ENCODE results near the gene CAMK1. TPM values are rescaled to one million over a fixed set of nuclear protein-coding genes. Genes with fewer than 3 reads are reported as not detected.

CAMK1 gene
- total and polyA plus RNA-seq, 2 of the 4 experiments (the other 2 are of a cell fraction) = 33.3 to 36.4 TPM

GRCh38 chr3:9750556-9751411 lies 19.0 kb downstream of the CAMK1 start:
- dilution Hi-C loops (cut with HindIII; ENCODE audit: low sequenced_read_pairs, unreplicated experiment) (no loop called here), intact Hi-C loops (cut with micrococcal nuclease) (no loop called here), in situ Hi-C loops (cut with MboI; ENCODE audit: low sequenced_read_pairs) (no loop called here)
- peak overlapping the region; percentile 96 for H3K14ac ChIP-seq (replicated peaks; ENCODE audit: low read depth, low read length)
- TF ChIP-seq SMC3 (IDR thresholded peaks at IDR 0.05; ENCODE audit: low read depth, low read length) (no peak), POLR2A (IDR thresholded peaks at IDR 0.05; ENCODE audit: low read depth, low read length) (no peak), MAZ (IDR thresholded peaks at IDR 0.05; ENCODE audit: borderline replicate concordance, low read depth, low read length) (no peak), RCOR1 (IDR thresholded peaks at IDR 0.05; ENCODE audit: insufficient replicate concordance, low read length) (no peak), MXI1 (IDR thresholded peaks at IDR 0.05; ENCODE audit: borderline replicate concordance, low read depth, low read length) (no peak)
- TF ChIP-seq, protein P1, sequence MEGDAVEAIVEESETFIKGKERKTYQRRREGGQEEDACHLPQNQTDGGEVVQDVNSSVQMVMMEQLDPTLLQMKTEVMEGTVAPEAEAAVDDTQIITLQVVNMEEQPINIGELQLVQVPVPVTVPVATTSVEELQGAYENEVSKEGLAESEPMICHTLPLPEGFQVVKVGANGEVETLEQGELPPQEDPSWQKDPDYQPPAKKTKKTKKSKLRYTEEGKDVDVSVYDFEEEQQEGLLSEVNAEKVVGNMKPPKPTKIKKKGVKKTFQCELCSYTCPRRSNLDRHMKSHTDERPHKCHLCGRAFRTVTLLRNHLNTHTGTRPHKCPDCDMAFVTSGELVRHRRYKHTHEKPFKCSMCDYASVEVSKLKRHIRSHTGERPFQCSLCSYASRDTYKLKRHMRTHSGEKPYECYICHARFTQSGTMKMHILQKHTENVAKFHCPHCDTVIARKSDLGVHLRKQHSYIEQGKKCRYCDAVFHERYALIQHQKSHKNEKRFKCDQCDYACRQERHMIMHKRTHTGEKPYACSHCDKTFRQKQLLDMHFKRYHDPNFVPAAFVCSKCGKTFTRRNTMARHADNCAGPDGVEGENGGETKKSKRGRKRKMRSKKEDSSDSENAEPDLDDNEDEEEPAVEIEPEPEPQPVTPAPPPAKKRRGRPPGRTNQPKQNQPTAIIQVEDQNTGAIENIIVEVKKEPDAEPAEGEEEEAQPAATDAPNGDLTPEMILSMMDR (conservative IDR thresholded peaks at IDR 0.05; ENCODE audit: low read depth, low read length) = no peak
- WGBS, 2 experiments (ENCODE audit: extremely low coverage in 2 of 2, insufficient read length in 1 of 2) = 42% methylated on average over 6 of the region's 17 CpGs; no CpG with 5 or more reads in 1 of the 2 experiments
- H3K9me1 ChIP-seq (ENCODE audit: insufficient read depth, low read length) = peaks cover 17% of the 10 kb centered on the region
- ChIA-PET CTCF (interaction anchor here (1.9 kb wide), 1 partner anchor 35 kb away, joined by 4 read pairs; no protein-coding TSS in a partner anchor), POLR2A (ENCODE audit: unreplicated experiment) (no interaction called here)
- no peak overlapping the region for H2BK20ac ChIP-seq (ENCODE audit: low read depth, low read length)
- no peak overlapping the region for H3K18ac ChIP-seq (ENCODE audit: low read depth, low read length)
- H2AFZ ChIP-seq (replicated peaks; ENCODE audit: low read length, poor library complexity) = peak overlapping the region; percentile 99
- no peak for ATAC-seq (ENCODE audit: low read depth)
- H3K9me3 ChIP-seq (ENCODE audit: control insufficient read depth, insufficient read depth, low read length) = no peaks in the 10 kb centered on the region
- H2BK120ac ChIP-seq (ENCODE audit: low read depth, low read length) = no peak overlapping the region
- peak overlapping the region; percentile 82 for H3K9ac ChIP-seq (ENCODE audit: low read depth, low read length)
- H3K23ac ChIP-seq (ENCODE audit: low read depth, low read length) = peak overlapping the region; percentile 74; the same call in 1 of the 2 replicates
- H3K4me1 ChIP-seq (ENCODE audit: control insufficient read depth, insufficient read depth, low read length) = peaks cover 20% of the 10 kb centered on the region
- peak overlapping the region; percentile 90 for H3K27ac ChIP-seq (ENCODE audit: insufficient read depth, low read length)
- peak overlapping the region; percentile 90; the same call in 1 of the 3 replicates for H2BK15ac ChIP-seq (ENCODE audit: low read depth, low read length)
- H2AK9ac ChIP-seq (replicated peaks; ENCODE audit: low read depth, low read length, poor library complexity) = peak overlapping the region; percentile 91
- peak; percentile 38 for DNase-seq
- H2BK5ac ChIP-seq (ENCODE audit: low read depth, low read length, poor library complexity, severe bottlenecking) = peak overlapping the region; percentile 95
- peaks cover 32% of the 10 kb centered on the region for H3K36me3 ChIP-seq (ENCODE audit: control insufficient read depth, insufficient read depth, low read length)
- peaks cover 17 to 42% of the 10 kb centered on the region in 2 experiments for H3K79me1 ChIP-seq (ENCODE audit: low read depth in 1 of 2, low read length in 2 of 2)
- peak overlapping the region; percentile 83 for H2AK5ac ChIP-seq (ENCODE audit: low read depth, low read length)
- peak overlapping the region; percentile 65 to 86; a peak in 3 of 4 replicates for H4K8ac ChIP-seq (ENCODE audit: low read depth in 2 of 2, low read length in 2 of 2)
- peak overlapping the region; percentile 47 for H4K91ac ChIP-seq (ENCODE audit: insufficient read depth, low read depth, low read length)
- H4K20me1 ChIP-seq (ENCODE audit: insufficient read depth, low read length) = no peaks in the 10 kb centered on the region
- peak overlapping the region; percentile 77 for H3K56ac ChIP-seq (ENCODE audit: extremely low read depth, insufficient read depth, low read length)
- no TSS peak for BruUV-seq (replicated peaks)
- H3K4ac ChIP-seq (ENCODE audit: low read depth, low read length) = peak overlapping the region; percentile 97
- H3K4me2 ChIP-seq (ENCODE audit: low read depth, low read length) = peak overlapping the region; percentile 82
- peak overlapping the region; percentile 37; the same call in 1 of the 2 replicates for H4K5ac ChIP-seq (ENCODE audit: low read depth, low read length)
- H3K27me3 ChIP-seq (ENCODE audit: control insufficient read depth, insufficient read depth, low read length) = no peaks in the 10 kb centered on the region
- H3K4me3 ChIP-seq (ENCODE audit: insufficient read depth, low read depth, low read length) = peak overlapping the region; percentile 64

Data from IMR-90 (cell line).